Stimulated activated CD4-positive, alpha-beta T cell treated with anti-CD3 and anti-CD28 coated beads, TNF-alpha, amount 100 ng/mL, for 4 hours (primary cell): Measurements from ENCODE around the gene IVD.

Experiments
- DNase-seq, 3 experiments: peaks; one replicate each; pipeline ENCODE4 v3.0.0-alpha.2; 2020; ENCODE audit warnings: low read depth in 3 of 3

The IVD gene

DNA sequence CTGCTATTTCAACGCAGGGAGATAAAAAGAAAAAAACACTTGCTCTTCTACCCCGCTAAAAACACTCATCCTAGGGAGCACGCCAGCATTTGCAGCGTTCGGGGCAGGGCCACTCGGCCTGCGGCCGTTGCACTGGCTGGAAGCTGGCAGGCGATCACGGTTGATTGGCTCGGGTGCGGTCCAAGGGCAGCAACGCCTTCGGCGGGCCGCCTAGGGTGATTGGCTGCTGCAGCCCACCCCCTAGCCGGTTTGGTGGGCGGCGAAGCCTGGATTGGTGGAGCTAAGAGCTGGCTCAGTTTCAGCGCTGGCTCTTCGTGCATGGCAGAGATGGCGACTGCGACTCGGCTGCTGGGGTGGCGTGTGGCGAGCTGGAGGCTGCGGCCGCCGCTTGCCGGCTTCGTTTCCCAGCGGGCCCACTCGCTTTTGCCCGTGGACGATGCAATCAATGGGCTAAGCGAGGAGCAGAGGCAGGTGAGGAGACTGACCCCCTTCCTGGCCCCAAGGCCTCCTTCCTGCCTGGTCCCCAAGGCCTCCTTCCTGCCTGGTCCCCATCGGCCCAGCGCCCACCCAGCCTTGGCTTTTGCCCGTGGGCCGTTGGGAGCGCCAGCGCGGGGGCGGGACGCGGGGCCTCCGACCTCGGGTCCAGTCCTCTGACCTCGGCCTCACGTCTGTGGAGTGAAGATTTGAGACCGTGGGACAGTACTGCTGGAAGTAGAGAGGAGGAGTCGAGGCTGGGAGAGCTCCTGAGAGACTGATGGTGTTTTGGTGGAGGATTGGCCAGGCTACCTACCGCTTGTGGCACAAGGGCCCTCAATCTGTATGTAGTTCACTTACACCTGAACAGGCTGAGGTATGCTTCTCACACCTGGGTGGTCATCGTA, at the start of gene IVD:
Gene IVD, plus strand, starts transcription at position 295 of the 881 bp plus-strand sequence. Its CDS starts 33 bp downstream, at position 328.
- DNase-seq = peak; percentile 69 to 75 (median 70)

GRCh38 chr15:40355976-40356585, 49.5 kb upstream of the IVD start:
- DNase-seq = no peak

DNA sequence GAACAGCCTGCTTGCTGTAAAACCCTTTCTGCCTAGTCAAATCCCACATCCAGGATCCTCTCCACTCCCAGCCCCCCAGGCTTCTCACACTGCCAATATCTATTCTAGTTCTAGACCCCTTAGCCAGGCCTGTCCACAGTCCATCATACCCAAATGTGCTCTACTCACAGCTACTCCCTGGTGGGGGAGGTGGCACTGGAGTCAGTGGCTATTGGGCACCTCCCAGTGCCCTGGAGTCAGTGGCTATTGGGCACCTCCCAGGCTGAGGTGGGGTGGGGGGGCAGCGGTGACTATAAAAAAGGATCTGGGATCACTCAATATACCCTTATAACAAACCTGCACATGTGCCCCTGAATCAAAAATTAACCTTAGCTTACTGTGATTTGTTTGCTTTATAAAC, 48.3 kb upstream of the IVD start:
- no peak for DNase-seq

GRCh38 chr15:40357723-40358470, 47.7 kb upstream of the IVD start, which contains the start of gene DISP2:
Gene DISP2, plus strand, starts transcription at chr15:40358219. Its CDS starts 103 bp downstream, at chr15:40358322.
- peak; percentile 79 to 83 (median 81) for DNase-seq

DNA sequence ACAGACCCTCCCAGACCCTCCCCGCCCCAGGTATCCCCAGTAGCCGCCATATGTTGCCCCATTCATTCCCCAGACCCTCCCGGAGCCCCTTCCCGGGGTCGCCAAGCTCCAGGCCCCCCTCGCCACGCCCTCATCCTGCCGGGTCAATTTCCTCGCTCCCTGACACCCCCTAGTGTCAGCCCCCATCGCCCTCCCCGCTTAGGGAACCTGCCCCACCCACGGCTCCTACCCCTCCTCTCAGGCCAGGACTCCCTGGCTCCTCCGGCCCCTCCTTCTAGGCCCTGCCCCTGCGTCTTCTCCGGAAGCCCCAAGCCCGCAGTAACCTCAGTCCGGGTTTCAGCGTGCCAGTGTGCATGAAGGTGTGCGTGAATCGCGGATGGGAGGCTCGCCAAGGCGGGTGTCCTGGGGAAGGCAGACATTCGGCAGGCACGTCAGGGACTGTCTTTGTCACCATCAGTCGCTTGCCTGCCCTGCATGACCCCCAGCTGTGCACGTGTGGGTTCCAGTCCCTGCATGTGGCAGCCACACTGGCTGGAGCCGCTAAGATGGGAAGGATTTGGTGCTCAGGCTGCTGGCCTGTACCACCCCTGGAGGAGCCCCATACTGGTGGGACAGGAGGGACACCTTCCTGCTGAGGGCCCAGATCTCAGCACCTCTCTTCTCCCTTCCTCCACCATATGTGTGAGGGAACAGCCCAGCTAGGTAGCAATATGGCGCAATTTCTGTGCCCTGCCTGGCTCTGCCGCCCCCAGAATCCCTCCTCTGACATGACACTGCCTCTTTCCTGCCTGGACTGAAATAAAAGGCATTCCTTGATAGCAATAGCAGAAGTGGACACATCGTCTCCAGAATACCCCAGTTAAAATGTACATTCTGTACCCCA, 46.9 kb upstream of the IVD start:
- DNase-seq = peak in 1 of 3 experiments; percentile 27

DNA sequence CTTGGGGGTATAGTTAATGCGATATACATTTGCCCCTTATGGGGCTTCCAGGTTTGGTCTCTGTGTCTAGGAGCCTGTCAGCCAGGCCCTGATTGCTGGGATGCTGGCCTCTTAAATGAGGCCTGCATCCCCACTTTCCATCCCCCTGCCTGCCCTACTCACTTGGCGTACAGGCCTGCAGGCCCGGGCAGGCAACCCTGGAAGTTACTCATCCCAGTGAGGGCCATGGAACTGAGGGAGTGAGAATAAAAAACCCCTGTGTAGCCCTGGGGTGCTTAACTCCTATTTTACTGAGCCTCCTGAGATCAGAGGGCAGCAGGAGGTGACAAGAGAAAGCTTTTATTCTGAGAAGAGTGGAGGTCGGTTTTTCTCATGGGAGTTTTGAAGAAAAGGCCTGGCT, 45.6 kb upstream of the IVD start:
- no peak for DNase-seq

DNA sequence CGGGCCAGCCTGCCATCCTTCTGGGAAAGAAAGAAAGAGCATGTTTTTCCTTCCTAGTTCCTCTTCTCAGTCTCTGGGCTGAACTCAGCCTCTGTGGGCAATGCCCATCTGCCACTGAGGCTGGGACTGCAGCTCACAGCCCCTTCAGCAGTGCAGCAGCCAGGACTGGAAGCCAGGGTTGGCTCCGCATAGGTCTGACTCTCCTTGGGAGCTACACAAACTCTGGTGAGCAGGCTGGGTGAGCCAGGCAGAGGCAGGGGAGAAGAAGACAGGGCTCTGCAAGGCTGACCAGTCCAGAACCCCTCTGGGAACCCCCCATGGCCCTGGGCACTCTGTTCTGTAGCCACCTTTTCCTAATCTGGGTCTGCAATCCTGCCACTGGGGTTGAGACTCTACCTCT, 44.0 kb upstream of the IVD start:
- DNase-seq = no peak

GRCh38 chr15:40363611-40364010, 42.0 kb upstream of the IVD start:
- DNase-seq = no peak

DNA sequence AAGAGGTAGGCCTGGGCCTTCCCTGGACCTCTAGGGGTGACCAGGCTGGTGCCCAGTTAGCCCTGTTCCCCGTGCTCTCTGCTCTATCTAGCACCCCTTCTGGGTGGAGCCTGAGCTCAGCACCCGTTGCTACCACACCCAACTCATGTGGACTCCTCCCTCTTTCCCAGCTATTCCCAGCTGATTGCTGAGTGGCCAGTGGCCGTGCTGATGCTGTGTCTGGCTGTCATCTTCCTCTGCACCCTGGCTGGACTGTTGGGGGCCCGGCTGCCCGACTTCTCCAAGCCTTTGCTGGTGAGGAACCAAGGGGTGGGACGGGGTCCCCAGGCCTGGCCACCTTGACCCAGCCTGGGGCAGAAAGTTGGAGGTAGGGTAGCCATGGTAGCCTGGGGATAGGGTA, 41.3 kb upstream of the IVD start:
- DNase-seq = no peak

DNA sequence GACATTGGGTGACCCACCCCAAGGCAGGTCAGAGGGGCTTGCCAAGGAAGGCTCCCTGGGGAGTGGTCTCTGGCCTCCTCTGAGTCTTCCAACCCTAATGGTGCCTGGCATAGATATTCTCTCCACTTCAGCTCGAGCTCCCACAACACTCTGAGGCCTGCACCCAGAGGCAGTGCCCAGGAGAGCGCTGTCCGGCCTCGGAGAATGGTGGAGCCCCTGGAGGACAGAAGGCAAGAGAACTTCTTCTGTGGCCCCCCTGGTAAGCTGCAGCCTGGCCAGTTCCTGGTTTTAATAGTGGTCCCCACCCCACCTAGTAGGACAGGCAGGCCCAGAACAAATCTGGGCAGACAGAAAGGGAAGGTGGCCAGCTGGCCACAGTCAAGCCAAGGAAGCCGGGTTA, 40.6 kb upstream of the IVD start:
- no peak for DNase-seq

DNA sequence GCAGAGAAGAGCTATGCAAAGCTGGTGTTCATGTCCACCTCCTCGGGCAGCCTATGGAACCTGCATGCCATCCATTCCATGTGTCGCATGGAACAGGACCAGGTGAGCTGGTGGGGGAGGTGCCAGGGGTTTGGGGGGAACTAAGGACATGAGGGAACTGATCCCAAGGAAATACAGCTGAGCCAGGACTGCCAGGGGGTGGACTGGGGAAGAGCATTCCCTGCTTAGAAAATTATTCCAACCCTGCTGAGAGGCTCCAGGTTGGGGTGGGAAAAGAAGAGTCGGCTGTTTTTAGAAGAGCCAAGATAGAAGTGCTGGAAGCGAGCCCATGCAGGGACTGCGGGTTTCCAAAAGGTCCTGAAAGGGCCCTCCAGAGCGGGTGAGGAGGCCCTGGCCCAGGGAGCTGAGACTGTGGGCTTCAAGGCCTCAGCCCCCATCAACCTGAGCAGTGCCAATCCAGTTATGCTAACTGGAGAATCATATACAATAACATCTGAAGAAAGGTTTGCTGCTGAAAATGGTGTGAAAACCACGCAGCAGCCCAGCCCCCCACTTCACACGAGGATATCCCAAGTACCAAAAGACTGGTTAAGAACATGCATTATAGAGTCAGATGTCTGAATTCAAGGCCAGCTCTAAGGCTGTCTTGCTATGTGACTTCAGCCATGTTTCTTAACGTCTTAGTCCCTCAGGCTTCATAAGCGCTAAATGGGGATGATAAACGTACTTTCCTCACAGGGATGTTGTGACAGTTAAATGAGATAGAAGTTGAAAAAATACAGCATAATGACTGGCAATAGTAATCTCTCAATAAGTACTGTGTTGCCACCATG, 39.8 kb upstream of the IVD start:
- DNase-seq = no peak

- no peak for DNase-seq
These were observed 38.9 kb upstream of the IVD start for GRCh38 chr15:40366457-40367370.

- no peak for DNase-seq
These were observed 38.3 kb upstream of the IVD start for GRCh38 chr15:40367371-40367685.

GRCh38 chr15:40367686-40368611, 37.6 kb upstream of the IVD start:
- peak; percentile 64 to 78 (median 74) for DNase-seq

GRCh38 chr15:40368719-40369473, 36.7 kb upstream of the IVD start:
- DNase-seq = no peak

DNA sequence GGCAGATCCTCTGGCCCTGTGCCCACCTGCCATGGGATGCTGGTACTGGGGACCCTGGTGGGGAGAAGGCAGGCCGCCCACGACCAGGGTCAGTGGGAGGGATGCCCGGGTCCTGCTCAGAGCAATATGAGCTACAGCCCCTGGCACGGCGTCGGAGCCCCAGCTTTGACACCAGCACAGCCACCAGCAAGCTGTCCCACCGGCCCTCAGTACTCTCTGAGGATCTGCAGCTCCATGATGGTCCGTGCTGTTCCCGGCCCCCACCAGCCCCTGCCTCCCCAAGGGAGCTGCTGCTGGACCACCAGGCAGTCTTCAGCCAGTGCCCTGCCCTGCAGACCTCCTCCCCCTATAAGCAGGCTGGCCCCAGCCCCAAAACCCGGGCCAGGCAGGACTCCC, 36.1 kb upstream of the IVD start:
- DNase-seq = no peak

DNA sequence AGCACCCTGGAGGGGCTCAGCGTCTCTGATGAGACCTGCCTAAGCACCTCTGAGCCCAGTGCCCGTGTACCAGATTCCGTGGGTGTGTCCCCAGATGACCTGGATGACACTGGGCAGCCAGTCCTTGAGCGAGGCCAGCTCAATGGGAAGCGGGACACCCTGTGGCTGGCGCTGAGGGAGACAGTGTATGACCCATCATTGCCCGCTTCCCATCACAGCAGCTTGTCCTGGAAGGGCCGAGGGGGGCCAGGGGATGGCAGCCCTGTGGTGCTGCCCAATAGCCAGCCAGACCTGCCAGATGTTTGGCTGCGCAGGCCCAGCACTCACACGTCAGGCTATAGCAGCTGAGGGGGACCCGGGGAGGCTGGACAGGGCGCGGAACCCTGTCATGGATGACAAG, 35.6 kb upstream of the IVD start:
- DNase-seq = no peak

DNA sequence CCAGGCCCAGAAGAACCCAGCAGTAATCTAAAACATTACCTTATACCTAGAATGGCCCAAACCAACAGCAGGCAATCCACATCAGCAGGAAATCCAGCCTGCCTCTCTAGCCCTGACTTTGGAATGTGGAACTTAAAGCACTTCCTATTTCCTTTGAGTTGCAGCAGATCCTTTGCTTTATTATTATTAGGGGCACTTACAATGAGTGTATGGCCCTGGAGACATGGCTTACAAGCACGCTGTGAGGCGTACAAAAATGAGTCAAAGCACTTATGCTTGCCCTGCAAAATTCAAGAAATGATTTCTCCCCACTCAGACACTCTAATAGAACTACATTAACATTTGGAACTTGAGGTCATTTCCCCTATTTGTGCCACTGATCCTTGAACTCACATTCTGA, 32.6 kb upstream of the IVD start:
- no peak for DNase-seq
